ENCODE measurements around the gene ZNF627.

- TF ChIP-seq, protein P1, sequence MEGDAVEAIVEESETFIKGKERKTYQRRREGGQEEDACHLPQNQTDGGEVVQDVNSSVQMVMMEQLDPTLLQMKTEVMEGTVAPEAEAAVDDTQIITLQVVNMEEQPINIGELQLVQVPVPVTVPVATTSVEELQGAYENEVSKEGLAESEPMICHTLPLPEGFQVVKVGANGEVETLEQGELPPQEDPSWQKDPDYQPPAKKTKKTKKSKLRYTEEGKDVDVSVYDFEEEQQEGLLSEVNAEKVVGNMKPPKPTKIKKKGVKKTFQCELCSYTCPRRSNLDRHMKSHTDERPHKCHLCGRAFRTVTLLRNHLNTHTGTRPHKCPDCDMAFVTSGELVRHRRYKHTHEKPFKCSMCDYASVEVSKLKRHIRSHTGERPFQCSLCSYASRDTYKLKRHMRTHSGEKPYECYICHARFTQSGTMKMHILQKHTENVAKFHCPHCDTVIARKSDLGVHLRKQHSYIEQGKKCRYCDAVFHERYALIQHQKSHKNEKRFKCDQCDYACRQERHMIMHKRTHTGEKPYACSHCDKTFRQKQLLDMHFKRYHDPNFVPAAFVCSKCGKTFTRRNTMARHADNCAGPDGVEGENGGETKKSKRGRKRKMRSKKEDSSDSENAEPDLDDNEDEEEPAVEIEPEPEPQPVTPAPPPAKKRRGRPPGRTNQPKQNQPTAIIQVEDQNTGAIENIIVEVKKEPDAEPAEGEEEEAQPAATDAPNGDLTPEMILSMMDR (IDR thresholded peaks at IDR 0.05): no peak
- TF ChIP-seq POLR2A (IDR thresholded peaks at IDR 0.05): no peak
Measured at GRCh38 chr19:11577451-11578257, 19.6 kb upstream of the ZNF627 start, which contains the start of gene ACP5.
